Parathyroid adenoma (tissue), 2 donors: Measurements from ENCODE around the gene CPNE5.

Experiments
- H2AFZ ChIP-seq: fragments of 300-600 bp; sonication (generic); one replicate; pipeline ENCODE4 v1.7.0; 2017; ENCODE audit warnings: antibody characterized with exemption, mild to moderate bottlenecking
- H3K27ac ChIP-seq: fragments of 300-600 bp; sonication (generic); one replicate; pipeline ENCODE4 v1.7.0; 2017
- H3K27me3 ChIP-seq: fragments of 300-600 bp; sonication (generic); one replicate; pipeline ENCODE4 v1.7.0; 2017; ENCODE audit warnings: low read length; ENCODE audit not compliant: control insufficient read depth, insufficient read depth
- H3K36me3 ChIP-seq: fragments of 300-600 bp; sonication (generic); one replicate; pipeline ENCODE4 v1.7.0; 2017; ENCODE audit warnings: low read length; ENCODE audit not compliant: control insufficient read depth, insufficient read depth
- H3K4me1 ChIP-seq: fragments of 300-600 bp; sonication (generic); one replicate; pipeline ENCODE4 v1.7.0; 2017; ENCODE audit warnings: control low read depth
- H3K4me2 ChIP-seq: fragments of 300-600 bp; sonication (generic); one replicate; pipeline ENCODE4 v1.7.0; 2017; ENCODE audit warnings: low read length
- H3K4me3 ChIP-seq: fragments of 300-600 bp; sonication (generic); one replicate; pipeline ENCODE4 v1.7.0; 2017; ENCODE audit warnings: low read depth, low read length
- H3K79me2 ChIP-seq: fragments of 300-600 bp; sonication (generic); one replicate; pipeline ENCODE4 v1.7.0; 2017; ENCODE audit warnings: control low read depth
- H3K9ac ChIP-seq: fragments of 300-600 bp; sonication (generic); one replicate; pipeline ENCODE4 v1.7.0; 2017; ENCODE audit warnings: mild to moderate bottlenecking
- H3K9me3 ChIP-seq: fragments of 300-600 bp; sonication (generic); one replicate; pipeline ENCODE4 v1.7.0; 2017; ENCODE audit warnings: low read length; ENCODE audit not compliant: control insufficient read depth
- CTCF ChIP-seq: fragments of 300-600 bp; sonication (generic); IDR thresholded peaks from one replicate; pipeline ENCODE4 v1.7.0; 2017; ENCODE audit warnings: antibody characterized with exemption, mild to moderate bottlenecking
- donor health status: primary hyperparathyroidism.

Gene CPNE5

GRCh38 chr6:36805917-36806316, 33.3 kb downstream of the CPNE5 start:
- H3K9ac ChIP-seq = no peak overlapping the region
- H3K4me1 ChIP-seq = no peaks in the 10 kb centered on the region
- no peaks in the 10 kb centered on the region for H3K36me3 ChIP-seq
- no peak overlapping the region for H3K4me2 ChIP-seq
- H3K27me3 ChIP-seq = no peaks in the 10 kb centered on the region
- no peaks in the 10 kb centered on the region for H3K79me2 ChIP-seq
- H3K4me3 ChIP-seq = no peak overlapping the region
- no peaks in the 10 kb centered on the region for H3K9me3 ChIP-seq
- no peak overlapping the region for H2AFZ ChIP-seq
- H3K27ac ChIP-seq = no peak overlapping the region
- no peak for TF ChIP-seq CTCF

DNA sequence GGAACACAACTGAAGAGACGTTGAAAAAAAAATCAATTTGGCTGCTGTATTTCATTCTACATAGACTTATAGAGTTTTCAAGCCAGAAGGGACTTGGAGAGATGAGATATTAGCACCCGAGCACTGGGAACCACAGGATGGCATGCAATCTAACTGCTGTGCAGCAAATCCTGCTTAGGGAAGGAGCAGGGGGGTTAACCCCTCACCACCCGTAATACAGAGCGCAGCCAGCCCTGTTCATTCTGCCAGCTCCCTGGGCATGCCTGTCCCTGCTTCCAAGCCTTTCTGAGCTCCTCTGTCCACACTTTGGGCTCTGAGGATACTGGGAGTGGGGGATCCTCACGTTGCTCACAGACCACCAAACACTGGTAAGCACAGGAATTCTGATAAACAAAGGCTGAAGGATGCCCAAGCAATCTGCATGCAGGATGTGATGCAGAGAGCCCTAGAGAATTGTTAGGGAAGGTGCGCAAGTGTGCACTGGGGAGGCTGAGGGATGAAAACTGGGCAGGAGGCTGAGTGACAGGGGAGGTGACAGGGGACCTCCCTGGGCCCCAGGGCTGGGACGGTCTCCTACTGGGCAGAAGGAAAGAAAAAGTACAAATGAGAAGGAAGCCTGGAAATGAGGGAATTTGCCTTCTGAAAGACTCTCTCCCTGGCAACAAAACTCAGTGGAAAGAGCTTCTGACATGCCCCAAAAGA, 34.0 kb downstream of the CPNE5 start:
- no peaks in the 10 kb centered on the region for H3K36me3 ChIP-seq
- TF ChIP-seq CTCF = no peak
- no peaks in the 10 kb centered on the region for H3K9me3 ChIP-seq
- no peak overlapping the region for H3K9ac ChIP-seq
- no peaks in the 10 kb centered on the region for H3K4me1 ChIP-seq
- H3K27ac ChIP-seq = no peak overlapping the region
- no peak overlapping the region for H2AFZ ChIP-seq
- H3K27me3 ChIP-seq = no peaks in the 10 kb centered on the region
- H3K79me2 ChIP-seq = no peaks in the 10 kb centered on the region
- no peak overlapping the region for H3K4me3 ChIP-seq
- no peak overlapping the region for H3K4me2 ChIP-seq

- Histone ChIP-seq H3K4me3 (no peak overlapping the region), H2AFZ (no peak overlapping the region), H3K9ac (no peak overlapping the region), H3K79me2 (no peaks in the 10 kb centered on the region), H3K36me3 (no peaks in the 10 kb centered on the region), H3K27ac (no peak overlapping the region), H3K9me3 (no peaks in the 10 kb centered on the region), H3K27me3 (no peaks in the 10 kb centered on the region), H3K4me1 (no peaks in the 10 kb centered on the region), H3K4me2 (no peak overlapping the region)
- no peak for TF ChIP-seq CTCF
These were observed 34.7 kb downstream of the CPNE5 start for GRCh38 chr6:36804563-36804962.

GRCh38 chr6:36803908-36804307, 35.3 kb downstream of the CPNE5 start:
- no peak overlapping the region for H2AFZ ChIP-seq
- no peak overlapping the region for H3K27ac ChIP-seq
- H3K27me3 ChIP-seq = no peaks in the 10 kb centered on the region
- TF ChIP-seq CTCF = no peak
- no peaks in the 10 kb centered on the region for H3K36me3 ChIP-seq
- no peaks in the 10 kb centered on the region for H3K9me3 ChIP-seq
- no peak overlapping the region for H3K4me2 ChIP-seq
- no peaks in the 10 kb centered on the region for H3K79me2 ChIP-seq
- no peak overlapping the region for H3K9ac ChIP-seq
- H3K4me3 ChIP-seq = no peak overlapping the region
- no peaks in the 10 kb centered on the region for H3K4me1 ChIP-seq

GRCh38 chr6:36803482-36803881, 35.8 kb downstream of the CPNE5 start:
- TF ChIP-seq CTCF = no peak

More at GRCh38 chr6:36803482-36803881, 35.8 kb downstream of the CPNE5 start:
- Histone ChIP-seq H3K4me2 (no peak overlapping the region), H3K9ac (no peak overlapping the region), H3K79me2 (no peaks in the 10 kb centered on the region), H3K36me3 (no peaks in the 10 kb centered on the region), H3K27me3 (no peaks in the 10 kb centered on the region), H2AFZ (no peak overlapping the region), H3K4me1 (no peaks in the 10 kb centered on the region), H3K4me3 (no peak overlapping the region), H3K27ac (no peak overlapping the region), H3K9me3 (no peaks in the 10 kb centered on the region)
